B cell (primary cell): ENCODE results near the gene FKBP10. TPM values are rescaled to one million over a fixed set of nuclear protein-coding genes. Genes with fewer than 3 reads are reported as not detected.
"Not testable (repeated sequence)": the region's sequence is repeated elsewhere in the genome, so short reads cannot be mapped to it uniquely, and the experiment has no call there.

Experiments used
- ATAC-seq: fragments of 200-7000 bp; cut with Tn5 transposase; one replicate; pipeline ENCODE4 v1.10.0; 2021; ENCODE audit warnings: low read depth, mild to moderate bottlenecking, moderate number of reproducible peaks, moderate library complexity
- CTCF ChIA-PET: fragments of 350-600 bp; sonication (Branson Sonifier 250); formaldehyde crosslinking; loops from one replicate; lab custom pipeline; 2021; ENCODE audit warnings: antibody characterized with exemption, inconsistent platforms; lab: Charles Lee
- POLR2A ChIA-PET: fragments of 350-600 bp; sonication (Branson Sonifier 250); formaldehyde crosslinking; loops from one replicate; lab custom pipeline; 2021; ENCODE audit warnings: antibody characterized with exemption; lab: Charles Lee
- DNase-seq: peaks from one replicate; pipeline ENCODE4 v3.0.0; 2013
- H2AFZ ChIP-seq: 2 replicates; pipeline ENCODE4 v1.6.1; 2012; ENCODE audit warnings: mild to moderate bottlenecking, low read depth, low read length; ENCODE audit not compliant: insufficient read depth, poor library complexity, severe bottlenecking
- H3K27ac ChIP-seq, 2 donors: 1 replicate in 1 of 2; 2 replicates in 1 of 2; pipeline ENCODE4 v1.5.1; 2012 to 2013; ENCODE audit warnings: low read length in 2 of 2, mild to moderate bottlenecking in 2 of 2, moderate library complexity in 1 of 2
- H3K27me3 ChIP-seq, 4 experiments: fragments of 200-600 bp in 1 of 4; sonication (generic) in 1 of 4; replicated peaks in 1 of 4; 1 replicate in 2 of 4; 2 replicates in 2 of 4; pipeline versions ENCODE4 v1.6.1 to v1.7.0; 2013 to 2016; ENCODE audit warnings: low read length in 3 of 4, mild to moderate bottlenecking in 2 of 4, mixed read lengths in 1 of 4, moderate library complexity in 1 of 4; ENCODE audit not compliant: insufficient read depth in 4 of 4, control insufficient read depth in 3 of 4; ENCODE audit errors: control extremely low read depth in 1 of 4
- H3K36me3 ChIP-seq, 2 experiments: replicated peaks in 1 of 2; 1 replicate in 1 of 2; 2 replicates in 1 of 2; pipeline versions ENCODE4 v1.6.1 to v1.7.1; 2013; ENCODE audit warnings: low read length in 1 of 2; ENCODE audit not compliant: insufficient read depth in 2 of 2, control insufficient read depth in 1 of 2; ENCODE audit errors: control extremely low read depth in 1 of 2, extremely low read depth in 1 of 2
- H3K4me1 ChIP-seq, 2 donors: fragments of 200-600 bp in 1 of 2; sonication (generic) in 1 of 2; 1 replicate in 1 of 2; 2 replicates in 1 of 2; pipeline versions ENCODE4 v1.5.1 to v1.6.1; 2013 to 2017; ENCODE audit warnings: low read length in 2 of 2; ENCODE audit not compliant: control insufficient read depth in 2 of 2, insufficient read depth in 2 of 2
- H3K4me2 ChIP-seq: replicated peaks from 2 replicates; pipeline ENCODE3; 2012; ENCODE audit warnings: mild to moderate bottlenecking, low read depth, low read length; ENCODE audit not compliant: poor library complexity, severe bottlenecking
- H3K4me3 ChIP-seq, 5 experiments: fragments of 200-600 bp in 1 of 5; sonication (generic) in 1 of 5; 1 replicate in 3 of 5; 2 replicates in 2 of 5; pipeline versions ENCODE4 v1.5.1 to v1.7.0; 2011 to 2016; ENCODE audit warnings: low read length in 4 of 5, mild to moderate bottlenecking in 4 of 5, low read depth in 2 of 5, control low read depth in 1 of 5, moderate library complexity in 1 of 5; ENCODE audit not compliant: insufficient read depth in 1 of 5; ENCODE audit errors: control extremely low read depth in 1 of 5, extremely low read depth in 1 of 5
- H3K79me2 ChIP-seq: fragments of 200-600 bp; sonication (generic); one replicate; pipeline ENCODE4 v1.6.0; 2016; ENCODE audit warnings: low read length; ENCODE audit not compliant: control insufficient read depth, insufficient read depth
- H3K9ac ChIP-seq: fragments of 200-600 bp; sonication (generic); 2 replicates; pipeline ENCODE4 v1.6.1; 2017; ENCODE audit warnings: mild to moderate bottlenecking, low read length, moderate library complexity
- H3K9me3 ChIP-seq, 3 donors: one replicate each; pipeline versions ENCODE4 v1.6.1 to v1.7.1; 2013; ENCODE audit warnings: low read length in 2 of 3; ENCODE audit not compliant: control insufficient read depth in 2 of 3, insufficient read depth in 1 of 3; ENCODE audit errors: control extremely low read depth in 1 of 3
- H4K20me1 ChIP-seq: 2 replicates; pipeline ENCODE4 v1.6.0; 2012; ENCODE audit warnings: mild to moderate bottlenecking, low read length; ENCODE audit not compliant: insufficient read depth, control insufficient read depth, poor library complexity, severe bottlenecking
- H3K27ac Mint-ChIP-seq: one replicate; pipeline ENCODE4 v1.8.0; 2021; ENCODE audit warnings: mixed read lengths
- H3K27me3 Mint-ChIP-seq: one replicate; pipeline ENCODE4 v1.8.0; 2021; ENCODE audit warnings: mixed read lengths
- H3K4me1 Mint-ChIP-seq: one replicate; pipeline ENCODE4 v1.8.0; 2021; ENCODE audit warnings: mixed read lengths
- H3K4me3 Mint-ChIP-seq: one replicate; pipeline ENCODE4 v1.8.0; 2021; ENCODE audit warnings: mixed read lengths
- H3K9me3 Mint-ChIP-seq: one replicate; pipeline ENCODE4 v1.8.0; 2022; ENCODE audit warnings: mixed read lengths; ENCODE audit not compliant: insufficient read depth
- CTCF ChIP-seq: fragments of 200-600 bp; IDR thresholded peaks from one replicate; pipeline ENCODE4 v1.8.0; 2022; ENCODE audit warnings: antibody characterized with exemption, mild to moderate bottlenecking
- EZH2 ChIP-seq: IDR thresholded peaks from 2 replicates; pipeline ENCODE4 v1.6.1; 2012; ENCODE audit warnings: borderline replicate concordance, low read depth, mild to moderate bottlenecking, moderate library complexity, low read length; ENCODE audit not compliant: insufficient read depth, poor library complexity, severe bottlenecking
- WGBS: methylation state at CpG from one replicate; pipeline ENCODE4 v1.1.5; 2013; ENCODE audit warnings: missing lambda C conversion rate; ENCODE audit not compliant: insufficient coverage; 5-methylcytosine and 5-hydroxymethylcytosine counted together
- intact Hi-C: fragments of 100-400 bp; cut with micrococcal nuclease; formaldehyde crosslinking; loops from one replicate; pipeline ENCODE4 v1.10.0; 2022
- polyA plus RNA-seq: library from polyadenylated mRNA; depleted of rRNA; stranded (reverse); fragments of >200 nt; gene quantifications from 2 replicates; pipeline ENCODE4 v1.2.3, GENCODE V29; 2012
- total RNA-seq, 2 donors: library from RNA; stranded (reverse); fragments of 120-200 nt in 1 of 2; gene quantifications; 1 replicate in 1 of 2; 2 replicates in 1 of 2; pipeline versions ENCODE4 v1.2.3 to v1.2.4, GENCODE V29; 2013 to 2022

Gene FKBP10
- total and polyA plus RNA-seq, 2 donors (not counting 1 experiment from before 2014, with no cell fraction given): 0.21 to 0.34 TPM

GRCh38 chr17:41825175-41825845, 12.5 kb downstream of the FKBP10 start:
- intact Hi-C loops: no loop called here
- H3K27ac Mint-ChIP-seq: no peak overlapping the region
- TF ChIP-seq CTCF (no peak), EZH2 (no peak)
- Histone ChIP-seq H3K9ac (no peak overlapping the region), H3K4me2 (no peak overlapping the region), H3K27me3 (no peaks in the 10 kb centered on the region), H2AFZ (no peak overlapping the region), H3K4me3 (no peak overlapping the region), H3K79me2 (no peaks in the 10 kb centered on the region), H4K20me1 (no peaks in the 10 kb centered on the region), H3K27ac (no peak overlapping the region), H3K9me3 (no peaks in the 10 kb centered on the region), H3K36me3 (peaks cover 0 to 25% of the 10 kb centered on the region in 2 experiments), H3K4me1 (no peaks in the 10 kb centered on the region)
- CTCF ChIA-PET: no interaction called here
- 96% methylated on average over 18 of the region's 19 CpGs for WGBS
- ATAC-seq (no peak), DNase-seq (no peak)
- POLR2A ChIA-PET: no interaction called here
- H3K9me3 Mint-ChIP-seq: no peaks in the 10 kb centered on the region
- H3K27me3 Mint-ChIP-seq: no peaks in the 10 kb centered on the region
- no peaks in the 10 kb centered on the region for H3K4me1 Mint-ChIP-seq
- no peak overlapping the region for H3K4me3 Mint-ChIP-seq

GRCh38 chr17:41829961-41830360, 17.2 kb downstream of the FKBP10 start:
- H3K27ac Mint-ChIP-seq, H3K27ac ChIP-seq, H3K27me3 Mint-ChIP-seq, H3K79me2 ChIP-seq, H3K27me3 ChIP-seq, H3K9ac ChIP-seq, H2AFZ ChIP-seq, H3K9me3 Mint-ChIP-seq, H3K4me1 ChIP-seq, ATAC-seq, H3K4me2 ChIP-seq, H4K20me1 ChIP-seq, DNase-seq, H3K4me3 Mint-ChIP-seq, CTCF ChIA-PET, H3K9me3 ChIP-seq, H3K4me1 Mint-ChIP-seq, POLR2A ChIA-PET, intact Hi-C loops, H3K4me3 ChIP-seq: not testable (repeated sequence)
- 86% methylated on average over 10 of the region's 10 CpGs for WGBS
- H3K36me3 ChIP-seq: peaks cover 0 to 38% of the 10 kb centered on the region in 2 experiments
